Muscle of leg (tissue), 11 donors: ENCODE results near the gene CLN6. TPM values are rescaled to one million over a fixed set of nuclear protein-coding genes. Genes with fewer than 3 reads are reported as not detected.
"Not testable (repeated sequence)": the region's sequence is repeated elsewhere in the genome, so short reads cannot be mapped to it uniquely, and the experiment has no call there.

Experiments
- DNase-seq: peaks from one replicate; pipeline ENCODE4 v3.0.0; 2013
- H3K27ac ChIP-seq: one replicate; pipeline ENCODE4 v1.5.1; 2013; ENCODE audit warnings: mild to moderate bottlenecking, low read length, control low read depth
- H3K27me3 ChIP-seq: one replicate; pipeline ENCODE4 v1.6.1; 2013; ENCODE audit warnings: low read length; ENCODE audit not compliant: control insufficient read depth, insufficient read depth
- H3K36me3 ChIP-seq: one replicate; pipeline ENCODE4 v1.6.1; 2013; ENCODE audit warnings: low read length; ENCODE audit not compliant: control insufficient read depth, insufficient read depth
- H3K4me1 ChIP-seq: one replicate; pipeline ENCODE4 v1.6.1; 2013; ENCODE audit warnings: low read length; ENCODE audit not compliant: control insufficient read depth, insufficient read depth
- H3K4me3 ChIP-seq: one replicate; pipeline ENCODE4 v1.5.1; 2013; ENCODE audit warnings: low read length, control low read depth
- H3K9me3 ChIP-seq: replicated peaks from 2 replicates; pipeline ENCODE4 v1.6.1; 2013; ENCODE audit warnings: low read depth, low read length; ENCODE audit not compliant: control insufficient read depth
- WGBS: methylation state at CpG from one replicate; pipeline ENCODE4 v1.1.5; 2013; ENCODE audit warnings: missing lambda C conversion rate; ENCODE audit not compliant: insufficient coverage; 5-methylcytosine and 5-hydroxymethylcytosine counted together
- polyA plus RNA-seq, 8 donors: library from polyadenylated mRNA; unstranded; fragments of 120-200 nt; gene quantifications; one replicate each; pipeline versions ENCODE4 v1.2.1 to v1.2.3, GENCODE V29; 2013; ENCODE audit warnings: inconsistent platforms in 1 of 8, low replicate concordance in 1 of 8; ENCODE audit not compliant: insufficient read length in 8 of 8, insufficient read depth in 1 of 8
- total RNA-seq: library from RNA; stranded (reverse); fragments of 120-200 nt; gene quantifications from one replicate; pipeline ENCODE4 v1.2.4, GENCODE V29; 2013

CLN6 gene
- total and polyA plus RNA-seq, 9 donors, result 8.2 to 22.0 (median 16.5) TPM

DNA sequence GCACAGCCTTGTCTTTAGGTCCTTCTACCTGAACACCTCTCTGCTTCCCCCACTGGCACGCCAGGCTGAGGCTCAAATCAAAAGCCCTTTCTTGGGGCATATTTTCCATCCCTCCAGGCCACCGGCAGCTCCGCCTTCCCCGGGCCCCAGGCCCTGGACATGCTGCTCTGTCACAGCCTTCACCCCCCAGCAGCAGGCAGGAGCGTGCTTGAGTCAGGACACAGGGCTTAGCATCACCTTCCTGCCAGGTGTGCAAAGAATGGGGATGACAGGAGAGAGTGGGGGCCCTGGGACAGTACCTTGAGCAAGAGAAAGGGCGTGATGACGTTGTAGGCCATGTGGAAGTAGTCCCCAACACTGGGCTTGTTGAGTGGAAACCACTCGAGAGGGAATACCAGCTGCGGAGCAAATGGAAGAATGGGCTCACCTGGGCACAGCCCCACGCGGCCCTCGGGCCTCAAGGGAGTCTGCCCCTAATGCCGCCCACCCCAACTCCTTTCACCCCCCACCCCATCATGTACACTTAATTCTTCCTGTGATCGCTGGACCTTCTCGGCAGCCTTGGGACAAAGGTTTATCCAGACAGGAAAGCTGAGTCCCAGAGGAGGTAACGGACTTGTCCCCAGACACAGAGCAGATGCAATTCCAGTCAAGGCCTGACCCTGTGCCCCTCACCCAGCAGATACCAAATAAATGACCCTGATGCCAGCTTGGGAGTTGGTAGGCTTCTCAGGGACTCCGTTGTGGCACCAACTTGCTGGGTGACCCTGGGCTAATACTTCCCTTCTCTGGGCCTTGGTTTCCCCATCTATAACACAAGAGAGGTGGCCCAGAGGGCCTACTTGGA, 15.3 kb downstream of the CLN6 start:
- WGBS, result 91% methylated on average over 15 of the region's 17 CpGs
- Histone ChIP-seq H3K4me3 (no peak overlapping the region), H3K27me3 (no peaks in the 10 kb centered on the region), H3K9me3 (no peaks in the 10 kb centered on the region), H3K36me3 (peaks cover 16% of the 10 kb centered on the region), H3K27ac (no peak overlapping the region), H3K4me1 (peaks cover 14% of the 10 kb centered on the region)
- DNase-seq, result no peak

DNA sequence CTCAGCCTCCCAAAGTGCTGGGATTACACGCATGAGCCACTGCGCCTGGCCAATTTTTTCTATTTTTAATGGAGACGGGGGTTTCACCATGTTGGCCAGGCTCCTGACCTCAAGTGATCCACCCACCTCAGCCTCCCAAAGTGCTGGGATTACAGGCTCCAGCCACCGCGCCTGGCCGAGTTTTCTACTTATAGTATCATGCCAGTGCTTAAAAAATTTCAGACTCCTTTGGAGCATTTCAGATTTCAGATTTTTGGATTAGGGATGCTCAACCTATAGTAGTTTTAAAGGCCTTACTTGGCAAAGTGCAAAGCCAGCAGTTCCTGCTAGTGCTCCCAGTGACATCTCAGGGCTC, 16.1 kb downstream of the CLN6 start:
- peaks cover 17% of the 10 kb centered on the region for H3K4me1 ChIP-seq
- WGBS, result 84% methylated on average over 3 of the region's 6 CpGs

DNA sequence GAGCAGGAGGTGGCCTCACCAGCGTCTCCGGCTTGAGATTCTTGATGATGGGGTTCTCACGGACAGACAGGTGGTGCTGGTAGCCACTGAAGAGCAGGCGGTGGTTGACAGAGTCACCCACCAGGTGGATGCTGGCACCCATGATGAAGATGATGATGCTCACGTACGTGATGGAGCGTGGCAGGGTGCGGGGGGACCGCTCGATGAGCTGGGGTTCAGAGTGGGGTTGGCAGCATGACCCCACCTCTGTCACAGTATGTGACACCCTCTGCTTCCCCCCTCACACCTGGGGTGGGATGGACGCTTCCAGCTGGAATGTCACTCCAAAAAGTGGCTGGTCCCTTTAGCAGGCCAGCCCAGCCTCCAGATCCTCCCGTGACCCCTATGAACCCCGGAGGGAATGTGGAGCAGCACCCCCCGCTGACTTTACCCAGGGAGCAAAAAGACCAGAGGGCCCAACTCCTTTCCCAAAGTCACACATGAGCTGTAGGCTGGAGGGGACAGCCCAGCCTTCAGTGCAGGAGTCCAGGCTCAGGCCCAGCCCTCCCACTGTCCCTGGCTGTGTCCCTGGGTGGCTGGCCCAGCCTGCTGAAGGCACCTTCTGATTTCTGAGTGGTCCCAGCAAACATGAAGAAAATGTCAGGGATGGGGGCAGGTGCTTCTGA, 17.7 kb downstream of the CLN6 start:
- WGBS, result 82% methylated on average over 8 of the region's 14 CpGs
- Histone ChIP-seq H3K4me3 (no peak overlapping the region), H3K9me3 (no peaks in the 10 kb centered on the region), H3K27me3 (no peaks in the 10 kb centered on the region), H3K4me1 (peaks cover 17% of the 10 kb centered on the region), H3K27ac (no peak overlapping the region), H3K36me3 (peaks cover 5% of the 10 kb centered on the region)
- DNase-seq, result no peak

More for the DNA sequence above, 16.1 kb downstream of the CLN6 start:
- not testable (repeated sequence) for H3K27me3 ChIP-seq, H3K27ac ChIP-seq, H3K9me3 ChIP-seq, DNase-seq, H3K4me3 ChIP-seq
- peaks cover 12% of the 10 kb centered on the region for H3K36me3 ChIP-seq

DNA sequence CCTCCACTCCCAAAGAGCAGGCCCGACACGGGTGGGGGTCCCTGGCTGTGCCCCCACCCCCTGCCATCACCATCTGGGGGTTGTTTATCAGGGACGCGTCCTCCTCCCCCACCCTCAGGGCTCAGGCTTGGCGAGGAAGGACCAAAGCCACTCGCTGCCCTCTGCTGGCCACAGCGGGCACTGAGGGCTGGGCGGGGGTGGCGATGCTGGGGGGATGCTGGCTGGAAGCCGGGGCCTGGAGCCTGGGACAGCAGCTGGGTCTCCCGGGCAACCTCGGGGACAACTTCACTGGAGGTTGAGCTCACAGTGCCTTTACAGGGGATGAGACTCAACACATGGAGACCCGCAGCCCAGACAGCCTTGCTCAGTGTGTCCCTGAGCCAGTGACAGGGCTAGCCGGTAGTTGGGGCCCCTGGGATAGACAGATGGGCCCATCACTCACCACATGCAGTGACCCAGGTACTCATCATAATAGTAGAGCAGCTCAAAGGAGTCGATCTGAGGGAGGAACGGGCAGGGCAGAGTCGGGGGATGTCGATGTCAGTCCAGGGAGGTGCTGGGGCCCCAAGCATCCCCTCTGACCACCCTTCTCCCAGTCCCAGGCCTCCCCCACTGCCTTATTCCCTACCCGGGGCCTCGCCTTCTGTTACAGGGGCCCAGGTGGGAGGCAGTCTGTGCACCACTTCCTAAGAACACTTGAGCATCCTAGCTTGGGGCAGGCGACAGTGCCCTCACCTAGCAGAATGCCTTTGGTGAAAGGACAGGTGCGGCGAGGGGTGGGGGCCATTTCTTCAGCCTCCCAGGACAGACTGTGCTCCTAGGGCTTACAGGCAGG, 18.5 kb downstream of the CLN6 start:
- H3K36me3 ChIP-seq, result peaks cover 6% of the 10 kb centered on the region
- peak; percentile 76 for DNase-seq
- H3K27ac ChIP-seq, result peak overlapping the region; percentile 65
- WGBS, result 38% methylated on average over 19 of the region's 23 CpGs
- H3K4me3 ChIP-seq, result no peak overlapping the region
- no peaks in the 10 kb centered on the region for H3K9me3 ChIP-seq
- no peaks in the 10 kb centered on the region for H3K27me3 ChIP-seq
- peaks cover 25% of the 10 kb centered on the region for H3K4me1 ChIP-seq

DNA sequence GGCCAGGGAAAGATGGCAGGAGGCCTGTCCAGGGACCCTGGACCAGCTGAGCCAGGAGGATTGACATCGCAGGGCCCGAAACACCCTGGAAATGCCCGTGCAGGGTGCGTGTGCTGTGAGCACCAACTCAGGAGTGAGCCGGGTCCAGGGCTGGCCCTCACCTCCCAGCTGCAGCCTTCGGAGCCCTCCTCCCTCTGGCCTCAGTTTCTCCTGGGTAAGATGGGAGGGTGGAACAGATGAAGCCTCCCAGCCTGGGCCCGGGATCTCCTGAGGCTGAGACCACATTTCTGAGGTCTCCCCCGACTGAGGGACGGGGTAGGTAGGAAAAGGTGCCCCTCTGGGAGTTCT, 19.1 kb downstream of the CLN6 start:
- Histone ChIP-seq H3K27me3 (no peaks in the 10 kb centered on the region), H3K9me3 (no peaks in the 10 kb centered on the region), H3K36me3 (peaks cover 6% of the 10 kb centered on the region), H3K4me1 (peaks cover 31% of the 10 kb centered on the region), H3K27ac (no peak overlapping the region), H3K4me3 (no peak overlapping the region)
- WGBS, result 73% methylated on average over 9 of the region's 9 CpGs
- DNase-seq, result no peak

DNA sequence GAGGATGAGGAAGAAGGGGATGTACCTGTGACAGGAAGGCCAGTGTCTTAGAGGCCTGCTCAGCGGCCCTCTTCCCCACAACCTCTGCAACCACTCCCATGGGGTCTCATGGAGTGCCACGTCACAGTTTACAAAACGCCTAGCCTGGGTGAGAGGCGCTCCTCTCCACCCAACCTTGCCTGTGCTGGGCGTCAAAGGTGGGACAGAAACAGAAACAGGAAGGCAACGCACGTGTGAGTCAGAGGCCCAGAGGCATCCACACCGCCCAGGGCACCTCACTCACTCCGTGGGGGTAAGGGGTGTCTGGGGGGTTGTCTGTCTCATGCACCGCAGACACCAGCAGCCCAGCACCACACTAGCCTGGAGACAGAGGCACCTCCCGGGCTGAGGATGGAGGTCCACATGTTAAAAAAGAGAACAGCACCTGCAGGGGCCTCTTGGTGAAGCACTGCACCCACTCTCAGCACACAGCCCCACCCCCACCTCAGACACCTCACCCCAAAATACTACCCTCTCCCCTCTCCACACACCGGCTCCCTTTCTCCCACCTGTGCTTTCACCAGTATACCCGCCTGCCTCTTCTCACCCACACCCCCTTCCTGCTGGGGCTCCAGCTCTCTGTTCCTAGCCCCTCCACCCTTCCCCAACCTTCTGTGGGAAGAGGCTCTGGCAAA, 19.7 kb downstream of the CLN6 start:
- Histone ChIP-seq H3K27me3 (no peaks in the 10 kb centered on the region), H3K4me3 (no peak overlapping the region), H3K27ac (no peak overlapping the region), H3K36me3 (peaks cover 6% of the 10 kb centered on the region), H3K9me3 (no peaks in the 10 kb centered on the region), H3K4me1 (peaks cover 36% of the 10 kb centered on the region)
- 67% methylated on average over 4 of the region's 13 CpGs for WGBS
- no peak for DNase-seq

DNA sequence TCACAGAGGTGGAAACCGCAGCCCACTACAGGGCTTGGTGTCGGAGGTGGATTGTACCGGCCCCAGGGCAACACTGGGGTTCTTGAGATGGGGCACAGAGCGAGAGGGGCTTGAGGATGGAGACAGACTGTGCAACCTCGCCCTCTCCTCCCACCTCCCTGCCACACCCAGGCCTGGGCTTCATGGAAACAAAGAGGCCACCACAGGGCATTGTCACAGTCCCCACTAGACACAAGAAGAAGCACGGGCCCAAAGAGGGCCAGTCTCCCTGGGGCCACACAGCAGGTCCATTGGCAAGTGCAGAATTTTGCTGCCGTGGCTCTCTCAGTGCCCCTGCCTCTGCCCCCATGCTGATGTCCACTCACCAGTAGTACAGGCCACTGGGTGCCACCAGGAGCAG, 20.3 kb downstream of the CLN6 start:
- 100% methylated on average over 1 of the region's 7 CpGs for WGBS
- Histone ChIP-seq H3K4me3 (no peak overlapping the region), H3K27me3 (no peaks in the 10 kb centered on the region), H3K4me1 (peaks cover 42% of the 10 kb centered on the region), H3K9me3 (no peaks in the 10 kb centered on the region), H3K36me3 (peaks cover 6% of the 10 kb centered on the region), H3K27ac (no peak overlapping the region)
- DNase-seq, result no peak

DNA sequence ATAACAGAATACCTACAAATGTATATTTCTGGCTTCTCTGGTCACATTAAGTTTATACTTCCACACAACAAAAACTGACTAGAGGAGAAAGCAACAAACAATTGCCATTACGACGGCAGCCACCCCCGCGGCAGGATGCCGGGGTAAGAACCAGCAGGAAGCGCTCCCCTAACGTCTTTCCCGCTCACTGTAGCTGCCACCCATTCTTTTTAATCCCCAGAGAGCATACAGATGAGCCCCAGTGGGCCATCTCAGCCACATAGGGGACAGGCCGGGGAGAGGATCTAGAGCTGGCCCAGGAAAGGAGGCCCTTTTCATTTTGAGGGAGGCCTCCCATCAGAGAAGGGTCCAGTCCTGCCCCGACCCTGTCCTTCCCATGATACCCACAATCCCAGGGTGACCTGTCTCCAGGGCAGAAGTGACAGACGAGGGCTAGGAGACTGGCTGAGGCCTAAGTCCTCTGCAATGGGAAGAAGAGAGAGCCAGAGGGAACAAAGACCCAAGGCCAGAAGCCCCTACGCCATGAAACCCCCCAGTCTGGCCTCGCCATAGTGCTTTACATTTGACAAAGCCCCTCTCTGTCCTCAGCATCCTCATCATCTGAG, 20.8 kb downstream of the CLN6 start:
- no CpG with 5 or more reads among the region's 13 CpGs for WGBS
- H3K4me3 ChIP-seq, result no peak overlapping the region
- peaks cover 6% of the 10 kb centered on the region for H3K36me3 ChIP-seq
- DNase-seq, result no peak
- H3K27ac ChIP-seq, result no peak overlapping the region
- no peaks in the 10 kb centered on the region for H3K27me3 ChIP-seq
- H3K9me3 ChIP-seq, result no peaks in the 10 kb centered on the region
- peaks cover 47% of the 10 kb centered on the region for H3K4me1 ChIP-seq

DNA sequence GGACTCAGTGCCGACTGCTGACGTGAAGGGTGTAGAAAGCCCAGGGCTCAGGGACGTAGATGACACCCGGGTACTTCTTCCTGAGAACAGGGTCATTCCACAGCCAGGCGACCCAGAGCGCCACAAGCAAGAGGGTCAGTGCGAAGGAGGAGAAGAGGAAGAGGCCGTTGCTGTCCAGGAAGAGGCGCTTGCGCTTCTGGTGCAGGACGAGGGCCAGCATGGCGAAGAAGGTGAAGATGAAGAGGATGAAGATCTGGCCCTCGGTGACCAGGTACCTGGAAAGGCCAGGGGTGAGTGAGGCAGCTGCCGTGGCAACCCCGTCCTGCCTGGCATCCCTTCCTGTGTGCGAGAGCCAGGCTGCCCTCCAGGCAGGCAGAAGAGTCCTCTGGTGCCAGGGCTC, 21.4 kb downstream of the CLN6 start:
- Histone ChIP-seq H3K27ac (no peak overlapping the region), H3K4me1 (peaks cover 45% of the 10 kb centered on the region), H3K9me3 (no peaks in the 10 kb centered on the region), H3K4me3 (no peak overlapping the region), H3K36me3 (peaks cover 6% of the 10 kb centered on the region), H3K27me3 (no peaks in the 10 kb centered on the region)
- no peak for DNase-seq
- 75% methylated on average over 14 of the region's 16 CpGs for WGBS
